ENCODE results near the gene EPYC. TPM values are rescaled to one million over a fixed set of nuclear protein-coding genes. Genes with fewer than 3 reads are reported as not detected.

The EPYC gene
- total and polyA plus RNA-seq, 2 of the 13 experiments (the other 11 are each of a cell fraction or from before 2014, with no cell fraction given) = not detected

- TF ChIP-seq IRF1 (CRISPR knock-in tag; IDR thresholded peaks at IDR 0.05; ENCODE audit: low read depth) (no peak), SALL1 (CRISPR knock-in tag; IDR thresholded peaks at IDR 0.05) (no peak), GABPB1 (CRISPR knock-in tag; IDR thresholded peaks at IDR 0.05) (no peak), RXRA (CRISPR knock-in tag; IDR thresholded peaks at IDR 0.05) (no peak), ZNF614 (CRISPR knock-in tag; IDR thresholded peaks at IDR 0.05; ENCODE audit: borderline replicate concordance) (no peak)
Observed at GRCh38 chr12:90995010-90995409, 9.8 kb downstream of the EPYC start (continued).

DNA sequence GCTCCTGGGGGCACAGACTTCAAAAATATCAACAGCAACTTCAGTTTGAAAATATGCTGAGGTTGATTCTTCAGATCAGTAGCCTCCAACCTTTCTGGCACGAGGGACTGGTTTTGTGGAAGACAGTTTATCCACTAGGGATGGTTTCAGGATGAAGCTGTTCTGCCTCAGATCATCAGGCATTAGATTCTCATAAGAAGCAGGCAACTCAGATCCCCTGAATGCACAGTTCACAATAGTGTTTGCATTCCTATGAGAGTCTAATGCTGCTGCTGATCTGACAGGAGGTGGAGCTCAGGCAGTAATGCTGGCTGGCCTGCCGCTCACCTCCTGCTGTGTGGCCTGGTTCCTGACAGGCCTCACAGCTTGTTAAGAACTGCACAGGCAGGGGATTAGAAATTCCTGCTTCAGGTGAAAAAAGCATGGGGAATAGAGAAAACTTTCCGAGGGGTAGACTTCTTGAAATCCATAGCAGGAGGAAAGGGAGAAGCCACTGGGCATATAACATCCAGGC lies 12.8 kb downstream of the EPYC start:
- ChIA-PET POLR2A (no interaction called here), CTCF (ENCODE audit: low intra/inter-chr PET ratio, low total read pairs) (no interaction called here)
- Histone ChIP-seq H3K9ac (ENCODE audit: insufficient read depth, low read depth, low read length) (no peak overlapping the region), H2AFZ (ENCODE audit: low read length) (no peak overlapping the region), H3K27me3 (ENCODE audit: control insufficient read depth in 1 of 2, insufficient read depth in 2 of 2, low read length in 2 of 2) (no peaks in the 10 kb centered on the region), H3K79me2 (ENCODE audit: insufficient read depth, low read length) (no peaks in the 10 kb centered on the region), H3K9me3 (ENCODE audit: low read length) (no peaks in the 10 kb centered on the region), H3K36me3 (replicated peaks in 1 of 2; ENCODE audit: control insufficient read depth in 1 of 2, insufficient read depth in 2 of 2, low read length in 2 of 2) (no peaks in the 10 kb centered on the region), H3K4me2 (ENCODE audit: low read depth, low read length) (no peak overlapping the region), H4K20me1 (ENCODE audit: insufficient read depth, low read length) (no peaks in the 10 kb centered on the region), H3K4me1 (ENCODE audit: insufficient read depth, low read length) (no peaks in the 10 kb centered on the region), H3K4me3 (replicated peaks in 1 of 3; ENCODE audit: insufficient read depth in 1 of 3, low read depth in 2 of 3, low read length in 3 of 3) (no peak overlapping the region), H3K27ac (ENCODE audit: extremely low read length, insufficient read depth, low read length) (no peak overlapping the region)
- in situ Hi-C loops (cut with HindIII; ENCODE audit: extremely low pct_ligation_motif_present, low pct_unique_long_range_greater_than_20kb) (no loop called here), intact Hi-C loops (cut with micrococcal nuclease; ENCODE audit: unreplicated experiment) (no loop called here)
- ATAC-seq (no peak), DNase-seq (ENCODE audit: low spot score) (no peak), FAIRE-seq (no peak)
- WGBS (ENCODE audit: low lambda C conversion rate) = 0% methylated on average over 3 of the region's 3 CpGs
- BruUV-seq (replicated peaks) = no TSS peak
- TF ChIP-seq MXI1 (IDR thresholded peaks at IDR 0.05; ENCODE audit: borderline replicate concordance, low read depth, low read length) = no peak
- TF ChIP-seq SRY (CRISPR knock-in tag; IDR thresholded peaks at IDR 0.05) = no peak
- TF ChIP-seq ZNF263 (CRISPR knock-in tag; IDR thresholded peaks at IDR 0.05) = no peak
- TF ChIP-seq ZNF720 (CRISPR knock-in tag; IDR thresholded peaks at IDR 0.05) = no peak
- TF ChIP-seq NCOA5 (CRISPR knock-in tag; IDR thresholded peaks at IDR 0.05) = no peak
- TF ChIP-seq ZHX2 (IDR thresholded peaks at IDR 0.05; ENCODE audit: low read depth) = no peak
- no peak for TF ChIP-seq ZHX2 (CRISPR knock-in tag; IDR thresholded peaks at IDR 0.05; ENCODE audit: borderline replicate concordance)
- no peak for TF ChIP-seq REPIN1 (CRISPR knock-in tag; IDR thresholded peaks at IDR 0.05; ENCODE audit: borderline replicate concordance, low read depth)
- no peak for TF ChIP-seq NFKB2 (CRISPR knock-in tag; IDR thresholded peaks at IDR 0.05; ENCODE audit: borderline replicate concordance)
- no peak for TF ChIP-seq TBP (CRISPR knock-in tag; IDR thresholded peaks at IDR 0.05)
- no peak for TF ChIP-seq SMAD1 (CRISPR knock-in tag; IDR thresholded peaks at IDR 0.05; ENCODE audit: borderline replicate concordance, low read depth)
